ENCODE data around the gene PPP4R3C. TPM values are rescaled to one million over a fixed set of nuclear protein-coding genes. Genes with fewer than 3 reads are reported as not detected.
"Not testable (repeated sequence)": the region's sequence is repeated elsewhere in the genome, so short reads cannot be mapped to it uniquely, and the experiment has no call there.

Gene PPP4R3C
- total and polyA plus RNA-seq, 10 donors = not detected

DNA sequence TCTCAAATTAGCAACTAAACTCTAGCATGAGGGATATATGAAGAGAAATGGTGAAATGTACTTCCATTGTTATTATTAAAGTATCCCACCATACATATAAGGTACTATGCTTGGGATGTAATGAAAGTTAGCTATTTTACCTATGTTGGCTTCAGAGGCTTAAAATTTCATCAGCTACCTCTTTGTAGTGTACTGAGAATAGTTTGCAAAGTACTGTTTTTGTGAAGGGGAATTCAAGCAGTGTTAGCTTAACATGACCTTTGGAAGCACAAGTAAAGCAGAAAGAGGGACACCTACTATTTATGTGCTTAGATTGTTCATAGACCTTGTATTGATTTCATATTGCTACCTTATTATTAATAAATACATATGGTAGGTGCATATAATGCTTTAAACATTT is 11.8 kb downstream of the PPP4R3C start:
- intact Hi-C loops (cut with DNase I; ENCODE audit: low total_unique reads) = no loop called here
- TF ChIP-seq POLR2AphosphoS5 (IDR thresholded peaks at IDR 0.05) = no peak
- TF ChIP-seq POLR2A (IDR thresholded peaks at IDR 0.05) = no peak
- TF ChIP-seq, protein P1, sequence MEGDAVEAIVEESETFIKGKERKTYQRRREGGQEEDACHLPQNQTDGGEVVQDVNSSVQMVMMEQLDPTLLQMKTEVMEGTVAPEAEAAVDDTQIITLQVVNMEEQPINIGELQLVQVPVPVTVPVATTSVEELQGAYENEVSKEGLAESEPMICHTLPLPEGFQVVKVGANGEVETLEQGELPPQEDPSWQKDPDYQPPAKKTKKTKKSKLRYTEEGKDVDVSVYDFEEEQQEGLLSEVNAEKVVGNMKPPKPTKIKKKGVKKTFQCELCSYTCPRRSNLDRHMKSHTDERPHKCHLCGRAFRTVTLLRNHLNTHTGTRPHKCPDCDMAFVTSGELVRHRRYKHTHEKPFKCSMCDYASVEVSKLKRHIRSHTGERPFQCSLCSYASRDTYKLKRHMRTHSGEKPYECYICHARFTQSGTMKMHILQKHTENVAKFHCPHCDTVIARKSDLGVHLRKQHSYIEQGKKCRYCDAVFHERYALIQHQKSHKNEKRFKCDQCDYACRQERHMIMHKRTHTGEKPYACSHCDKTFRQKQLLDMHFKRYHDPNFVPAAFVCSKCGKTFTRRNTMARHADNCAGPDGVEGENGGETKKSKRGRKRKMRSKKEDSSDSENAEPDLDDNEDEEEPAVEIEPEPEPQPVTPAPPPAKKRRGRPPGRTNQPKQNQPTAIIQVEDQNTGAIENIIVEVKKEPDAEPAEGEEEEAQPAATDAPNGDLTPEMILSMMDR (IDR thresholded peaks at IDR 0.05 in 8 of 11, conservative IDR thresholded peaks at IDR 0.05 in 3 of 11) = no peak
- no peak overlapping the region for H3K27ac ChIP-seq

DNA sequence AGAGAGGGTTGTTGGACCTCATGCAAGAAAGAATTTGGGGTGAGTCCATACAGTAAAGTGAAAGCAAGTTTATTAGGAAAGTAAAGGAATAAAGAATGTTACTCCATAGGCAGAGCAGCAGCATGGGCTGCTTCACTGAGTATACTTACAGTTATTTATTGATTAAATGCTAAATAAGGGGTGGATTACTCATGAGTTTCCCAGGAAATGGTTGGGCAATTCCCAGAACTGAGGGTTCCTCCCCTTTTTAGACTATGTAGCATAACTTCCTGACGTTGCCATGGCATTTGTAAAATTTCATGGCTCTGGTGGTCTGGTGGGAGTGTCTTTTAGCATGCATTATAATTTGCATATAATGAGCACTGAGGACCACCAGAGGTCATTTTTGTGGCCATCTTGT is 16.7 kb downstream of the PPP4R3C start:
- no peak overlapping the region for H3K27ac ChIP-seq
- TF ChIP-seq POLR2A (IDR thresholded peaks at IDR 0.05) (no peak), POLR2AphosphoS5 (IDR thresholded peaks at IDR 0.05) (no peak)
- TF ChIP-seq, protein P1 (IDR thresholded peaks at IDR 0.05 in 8 of 11, conservative IDR thresholded peaks at IDR 0.05 in 3 of 11) = no peak
- WGBS, 5 donors = 57 to 100% (median 77%) methylated on average over 1 of the region's 1 CpG

More for the DNA sequence above, 11.8 kb downstream of the PPP4R3C start:
- Histone ChIP-seq H3K4me3 (no peak overlapping the region), H3K9me3 (peaks cover 0 to 3% (median 0%) of the 10 kb centered on the region in 8 donors), H3K36me3 (no peaks in the 10 kb centered on the region), H3K27me3 (replicated peaks in 1 of 7) (no peaks in the 10 kb centered on the region), H3K4me1 (no peaks in the 10 kb centered on the region)
- no peak for DNase-seq

DNA sequence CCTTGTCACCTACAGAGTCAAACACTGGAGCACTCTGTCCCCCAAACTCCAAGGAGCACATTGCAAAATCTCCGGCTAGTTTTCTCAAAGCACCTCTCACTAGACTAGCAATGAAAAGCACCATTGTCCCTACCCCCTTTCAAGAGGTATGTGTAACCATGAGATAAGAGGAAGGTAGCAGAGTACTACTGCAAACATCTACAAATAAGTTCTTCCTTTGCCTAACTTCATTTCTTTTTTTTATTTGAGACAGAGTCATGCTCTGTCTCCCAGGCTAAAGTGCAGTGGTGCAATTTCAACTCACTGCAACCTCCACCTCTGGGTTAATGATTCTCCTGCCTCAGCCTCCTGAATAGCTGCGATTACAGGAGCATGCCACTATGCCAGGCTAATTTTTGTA is 17.7 kb downstream of the PPP4R3C start:
- Histone ChIP-seq H3K36me3 (no peaks in the 10 kb centered on the region), H3K4me1 (no peaks in the 10 kb centered on the region), H3K27ac (no peak overlapping the region), H3K4me3 (no peak overlapping the region), H3K27me3 (replicated peaks in 1 of 7) (no peaks in the 10 kb centered on the region), H3K9me3 (peaks cover 0 to 20% (median 0%) of the 10 kb centered on the region in 8 donors)
- intact Hi-C loops (cut with DNase I; ENCODE audit: low total_unique reads) = no loop called here
- no peak for DNase-seq
- TF ChIP-seq, protein P1 (IDR thresholded peaks at IDR 0.05 in 8 of 11, conservative IDR thresholded peaks at IDR 0.05 in 3 of 11) = no peak
- TF ChIP-seq POLR2AphosphoS5 (IDR thresholded peaks at IDR 0.05) (no peak), POLR2A (IDR thresholded peaks at IDR 0.05) (no peak)
- 87 to 97% (median 88%) methylated on average over 2 of the region's 2 CpGs for WGBS, 5 donors

More for the DNA sequence above, 16.7 kb downstream of the PPP4R3C start:
- Histone ChIP-seq H3K9me3 (peaks cover 0 to 20% (median 0%) of the 10 kb centered on the region in 8 donors), H3K36me3 (no peaks in the 10 kb centered on the region), H3K27me3 (replicated peaks in 1 of 7) (no peaks in the 10 kb centered on the region), H3K4me1 (no peaks in the 10 kb centered on the region), H3K4me3 (no peak overlapping the region)
- no peak for DNase-seq
- intact Hi-C loops (cut with DNase I; ENCODE audit: low total_unique reads) = no loop called here

DNA sequence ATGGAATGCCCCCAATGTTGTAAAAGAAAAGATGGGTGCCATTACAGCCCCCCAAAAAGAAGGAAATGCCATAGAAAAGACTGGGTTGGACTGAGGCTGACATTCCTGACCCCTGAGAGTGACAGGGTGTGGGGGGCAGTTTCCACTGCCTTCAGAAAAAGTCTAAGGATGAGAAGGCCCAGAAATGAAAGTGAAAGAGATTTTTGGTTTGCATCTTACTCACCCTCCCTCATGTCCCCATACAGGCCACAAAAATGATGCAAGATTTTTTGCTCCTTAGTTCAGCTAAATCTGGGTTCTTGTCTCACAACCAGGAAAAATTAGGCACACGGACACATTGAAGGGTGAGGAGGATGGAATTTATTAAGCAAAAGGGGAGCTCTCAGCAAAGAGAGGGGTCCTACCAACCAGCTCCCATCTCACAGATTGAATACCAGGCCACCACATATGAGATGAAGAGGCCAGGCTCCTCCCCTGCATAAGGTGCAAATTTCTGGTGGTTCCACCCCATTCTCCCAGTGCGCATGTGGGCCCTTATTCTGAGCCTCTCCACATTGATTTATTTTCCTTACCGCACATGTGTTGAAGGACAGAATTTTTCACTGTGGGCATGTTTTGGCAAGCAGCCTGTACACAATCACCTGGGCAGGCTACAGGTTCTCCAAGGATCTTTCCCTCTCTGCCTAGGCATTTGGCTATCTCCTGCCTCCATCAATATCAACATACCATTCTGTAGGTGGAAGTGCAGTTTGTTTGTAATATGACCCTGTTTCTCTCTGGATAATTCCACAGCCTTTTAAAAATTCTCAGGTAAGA is 18.8 kb downstream of the PPP4R3C start:
- 51 to 97% (median 73%) methylated on average over 3 of the region's 3 CpGs for WGBS, 5 donors
- TF ChIP-seq POLR2AphosphoS5 (IDR thresholded peaks at IDR 0.05) = no peak
- no peak for TF ChIP-seq POLR2A (IDR thresholded peaks at IDR 0.05)
- TF ChIP-seq, protein P1 (IDR thresholded peaks at IDR 0.05 in 8 of 11, conservative IDR thresholded peaks at IDR 0.05 in 3 of 11) = no peak

DNA sequence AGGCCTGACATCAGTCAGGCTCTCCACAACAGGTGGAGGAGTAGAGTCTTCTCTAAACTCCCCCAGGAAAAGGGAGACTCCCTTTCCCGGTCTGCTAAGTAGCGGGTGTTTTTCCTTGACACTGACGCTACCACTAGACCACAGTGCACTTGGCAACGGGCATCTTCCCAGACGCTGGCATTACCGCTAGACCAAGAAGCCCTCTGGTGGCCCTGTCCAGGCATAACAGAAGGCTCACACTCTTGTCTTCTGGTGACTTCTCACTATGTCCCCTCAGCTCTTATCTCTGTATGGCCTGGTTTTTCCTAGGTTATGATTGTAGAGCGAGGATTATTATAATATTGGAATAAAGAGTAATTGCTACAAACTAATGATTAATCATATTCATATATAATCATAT is 20.7 kb downstream of the PPP4R3C start:
- DNase-seq; H3K27me3 ChIP-seq (replicated peaks in 1 of 7); H3K27ac ChIP-seq; intact Hi-C loops (cut with DNase I; ENCODE audit: low total_unique reads); H3K4me3 ChIP-seq; H3K4me1 ChIP-seq; H3K36me3 ChIP-seq: not testable (repeated sequence)
- peaks cover 0 to 20% (median 0%) of the 10 kb centered on the region in 8 donors for H3K9me3 ChIP-seq
- 67 to 96% (median 88%) methylated on average over 7 of the region's 7 CpGs for WGBS, 5 donors

More for the DNA sequence above, 18.8 kb downstream of the PPP4R3C start:
- H3K27me3 ChIP-seq (replicated peaks in 1 of 7) = no peaks in the 10 kb centered on the region
- H3K9me3 ChIP-seq = peaks cover 0 to 20% (median 0%) of the 10 kb centered on the region in 8 donors
- no peak overlapping the region for H3K27ac ChIP-seq
- intact Hi-C loops (cut with DNase I; ENCODE audit: low total_unique reads) = no loop called here
- DNase-seq = no peak
- H3K4me1 ChIP-seq = no peaks in the 10 kb centered on the region
- no peak overlapping the region for H3K4me3 ChIP-seq
- H3K36me3 ChIP-seq = no peaks in the 10 kb centered on the region

Data from spleen (tissue), 11 donors.